K562 (cell line): ENCODE measurements around the gene ACTG2. TPM values are rescaled to one million over a fixed set of nuclear protein-coding genes. Genes with fewer than 3 reads are reported as not detected.

ENCODE experiments used
- ATAC-seq: fragments of 200-7000 bp; cut with Tn5 transposase; 3 replicates; pipeline ENCODE4 v1.9.1; 2020; ENCODE audit warnings: moderate library complexity
- BruUV-seq: library from RNA; stranded (reverse); fragments of 400-500 nt; replicated peaks from 2 replicates; lab custom pipeline; 2021; lab: Mats Ljungman, UMichigan
- CTCF ChIA-PET: fragments of 300-600 bp; formaldehyde crosslinking; extraction: SDS; loops from one replicate; lab custom pipeline; 2021; ENCODE audit warnings: low intra/inter-chr PET ratio; lab: Yijun Ruan, JAX
- POLR2A ChIA-PET: fragments of 300-600, 350-650 bp; sonication (Branson Sonifier 250); formaldehyde crosslinking; extraction: SDS; loops from one replicate; lab custom pipeline; 2021; ENCODE audit warnings: antibody characterized with exemption, inconsistent platforms; lab: Yijun Ruan, JAX
- DNase-seq, 4 experiments: peaks; one replicate each; pipeline versions ENCODE4 v3.0.0 to v3.0.0-alpha.2; 2011 to 2018; ENCODE audit warnings: low spot score in 3 of 4, mixed read lengths in 3 of 4; ENCODE audit errors: extremely low read depth in 1 of 4
- FAIRE-seq: peaks from 2 replicates; lab custom pipeline; 2011; peaks lifted over from hg19 to GRCh38; lab: Jason Lieb, UNC
- H2AFZ ChIP-seq: 2 replicates; pipeline ENCODE4 v1.6.0; 2011; ENCODE audit warnings: low read depth, low read length, control low read depth, inconsistent platforms
- H3K27ac ChIP-seq: fragments of 200-600 bp; 3 replicates; pipeline ENCODE4 v1.8.0; 2011; ENCODE audit warnings: low read depth, mild to moderate bottlenecking, control low read depth, inconsistent platforms, low read length, moderate library complexity, mixed read lengths; ENCODE audit errors: extremely low read depth
- H3K27me3 ChIP-seq, 2 experiments: fragments of 300-600 bp in 1 of 2; 2 replicates in 1 of 2; 3 replicates in 1 of 2; pipeline versions ENCODE4 v1.6.0 to v1.8.0; 2011; ENCODE audit warnings: inconsistent platforms in 2 of 2, low read length in 2 of 2, mild to moderate bottlenecking in 1 of 2, mixed read lengths in 1 of 2, moderate library complexity in 1 of 2; ENCODE audit not compliant: control insufficient read depth in 2 of 2, insufficient read depth in 2 of 2
- H3K36me3 ChIP-seq: fragments of 300-600 bp; 3 replicates; pipeline ENCODE4 v1.8.0; 2011; ENCODE audit warnings: mild to moderate bottlenecking, low read length, inconsistent platforms; ENCODE audit not compliant: control insufficient read depth, insufficient read depth
- H3K4me1 ChIP-seq, 2 experiments: fragments of 200-600 bp in 1 of 2; replicated peaks in 1 of 2; 2 replicates in 1 of 2; 3 replicates in 1 of 2; pipeline versions ENCODE4 v1.5.1 to v1.8.0; 2011; ENCODE audit warnings: inconsistent platforms in 2 of 2, low read length in 2 of 2, mild to moderate bottlenecking in 1 of 2, mixed read lengths in 1 of 2, moderate library complexity in 1 of 2; ENCODE audit not compliant: control insufficient read depth in 2 of 2, insufficient read depth in 2 of 2
- H3K4me2 ChIP-seq: 2 replicates; pipeline ENCODE4 v1.6.1; 2011; ENCODE audit warnings: low read length, control low read depth, inconsistent platforms, mixed read lengths; ENCODE audit not compliant: insufficient read depth
- H3K4me3 ChIP-seq: fragments of 200-600 bp; sonication (generic), shearing (Covaris generic); 2 replicates; pipeline ENCODE4 v1.5.1; 2016; ENCODE audit warnings: control low read depth, inconsistent platforms
- H3K79me2 ChIP-seq: fragments of 200-600 bp; 3 replicates; pipeline ENCODE4 v1.8.0; 2011; ENCODE audit warnings: low read length, inconsistent platforms; ENCODE audit not compliant: control insufficient read depth, insufficient read depth
- H3K9ac ChIP-seq, 2 experiments: 2 replicates each; pipeline versions ENCODE4 v1.6.0 to v1.6.1; 2011; ENCODE audit warnings: low read depth in 2 of 2, low read length in 2 of 2, control low read depth in 1 of 2, inconsistent platforms in 1 of 2, mild to moderate bottlenecking in 1 of 2, mixed read lengths in 1 of 2; ENCODE audit not compliant: insufficient read depth in 1 of 2
- H3K9me1 ChIP-seq: one replicate; pipeline ENCODE4 v1.6.0; 2011; ENCODE audit warnings: inconsistent platforms, mild to moderate bottlenecking, low read length, moderate library complexity; ENCODE audit not compliant: control insufficient read depth, insufficient read depth
- H3K9me3 ChIP-seq: replicated peaks from 2 replicates; pipeline ENCODE4 v1.5.1; 2011; ENCODE audit warnings: low read depth, low read length, inconsistent platforms; ENCODE audit not compliant: control insufficient read depth, insufficient read depth
- H4K20me1 ChIP-seq: replicated peaks from 2 replicates; pipeline ENCODE4 v1.6.1; 2011; ENCODE audit warnings: low read length, inconsistent platforms, mixed read lengths; ENCODE audit not compliant: control insufficient read depth, insufficient read depth
- CAMTA2 ChIP-seq: fragments of 250-450 bp; sonication (Bioruptor Pico); conservative IDR thresholded peaks from 2 replicates; pipeline ENCODE4 v1.5.1; 2022
- GATA2 ChIP-seq: sonication (generic); formaldehyde crosslinking; IDR thresholded peaks from 2 replicates; pipeline ENCODE4 v1.4.0; 2020; ENCODE audit warnings: mild to moderate bottlenecking, missing genetic modification reagents
- KLF13 ChIP-seq: fragments of 450-650 bp; IDR thresholded peaks from 2 replicates; pipeline ENCODE4 v1.6.1; 2016; ENCODE audit warnings: missing genetic modification characterization, low read depth, mild to moderate bottlenecking, missing compliant biosample characterization, moderate library complexity, borderline replicate concordance
- MCM2 ChIP-seq: fragments of 450-650 bp; IDR thresholded peaks from 2 replicates; pipeline ENCODE4 v1.6.1; 2017; ENCODE audit warnings: low read depth, mild to moderate bottlenecking
- NFIX ChIP-seq: fragments of 250-450 bp; sonication (Bioruptor Pico); IDR thresholded peaks from 2 replicates; pipeline ENCODE4 v1.4.0; 2020; ENCODE audit warnings: low read depth, mild to moderate bottlenecking, moderate library complexity
- RFX5 ChIP-seq: IDR thresholded peaks from 2 replicates; pipeline ENCODE4 v1.6.1; 2011; ENCODE audit warnings: low read depth, mild to moderate bottlenecking, improper control_type of control experiment, low read length
- RFX7 ChIP-seq: fragments of 250-450 bp; sonication (Bioruptor Pico); IDR thresholded peaks from 2 replicates; pipeline ENCODE4 v1.5.1; 2021; ENCODE audit warnings: mild to moderate bottlenecking
- SMARCA4 ChIP-seq: fragments of 450-650 bp; IDR thresholded peaks from 2 replicates; pipeline ENCODE4 v1.6.1; 2016
- SNIP1 ChIP-seq: fragments of 450-650 bp; IDR thresholded peaks from 2 replicates; pipeline ENCODE4 v1.7.1; 2017; ENCODE audit warnings: low read depth, mild to moderate bottlenecking
- TAF9B ChIP-seq: fragments of 450-650 bp; IDR thresholded peaks from 2 replicates; pipeline ENCODE4 v1.6.1; 2018; ENCODE audit warnings: mild to moderate bottlenecking; ENCODE audit not compliant: partially characterized antibody
- U2AF2 ChIP-seq: fragments of 200-400 bp; formaldehyde crosslinking; optimal IDR thresholded peaks from 2 replicates; pipeline ENCODE3; 2017; ENCODE audit warnings: low read depth, mild to moderate bottlenecking, low read length
- ZFP36 ChIP-seq: fragments of 150-350 bp; IDR thresholded peaks from 2 replicates; pipeline ENCODE4 v1.6.1; 2018; ENCODE audit warnings: low read length, low read depth; ENCODE audit not compliant: partially characterized antibody
- ZNF77 ChIP-seq: fragments of 250-450 bp; sonication (Bioruptor Pico); IDR thresholded peaks from 2 replicates; pipeline ENCODE4 v1.5.0; 2020
- WGBS: fragments of 100-300 bp; shearing (Covaris generic); methylation state at CpG from one replicate; pipeline ENCODE4 v1.1.6; 2016; ENCODE audit warnings: low coverage, mixed read lengths; ENCODE audit not compliant: insufficient coverage; ENCODE audit errors: missing lambda C conversion rate; 5-methylcytosine and 5-hydroxymethylcytosine counted together
- in situ Hi-C: fragments of 300-500 bp; cut with MboI; formaldehyde crosslinking; loops from 4 replicates; pipeline ENCODE4 v1.15.0; 2018; ENCODE audit warnings: inconsistent platforms, mixed read lengths
- intact Hi-C: fragments of 100-400 bp; cut with micrococcal nuclease; formaldehyde crosslinking; loops from 2 replicates; pipeline ENCODE4 v1.14.2; 2022
- polyA plus RNA-seq, 8 experiments: library from polyadenylated mRNA; depleted of rRNA in 4 of 8; stranded (reverse) in 5 of 8; unstranded in 3 of 8; fragments of >200 nt; fragmentation: Nextera tagmentation in 2 of 8; fragmentation: Illumina TruSeq in 1 of 8; extraction: Ambion mirVana in 2 of 8; extraction: Trizol in 1 of 8; gene quantifications; 2 replicates each; pipeline versions ENCODE4 v1.2.1 to v1.2.3, GENCODE V29; 2011 to 2014; ENCODE audit warnings: inconsistent platforms in 1 of 8, missing spikeins in 1 of 8
- total RNA-seq, 7 experiments: library from RNA; depleted of rRNA in 6 of 7; stranded (reverse); fragments of >200 nt in 6 of 7; fragmentation: Illumina TruSeq in 2 of 7; extraction: Trizol in 2 of 7; gene quantifications; 2 replicates each; pipeline versions ENCODE4 v1.2.1 to v1.2.3, GENCODE V29; 2011 to 2021; ENCODE audit warnings: low replicate concordance in 1 of 7
- TF ChIP-seq, protein P1 (sequence below): sonication (generic); formaldehyde crosslinking; IDR thresholded peaks from 2 replicates; pipeline ENCODE4 v1.8.0; 2023; ENCODE audit warnings: mild to moderate bottlenecking, missing genetic modification reagents
- TF ChIP-seq, protein P2 (sequence below): IDR thresholded peaks from 2 replicates; pipeline ENCODE4 v1.6.1; 2011; ENCODE audit warnings: borderline replicate concordance, low read depth, mild to moderate bottlenecking, moderate library complexity, low read length; ENCODE audit not compliant: insufficient read depth, poor library complexity, severe bottlenecking

Gene ACTG2
- total and polyA plus RNA-seq, 9 of the 15 experiments (the other 6 are each of a cell fraction or from before 2014, with no cell fraction given), result 0.06 to 0.60 TPM; not detected in 7

DNA sequence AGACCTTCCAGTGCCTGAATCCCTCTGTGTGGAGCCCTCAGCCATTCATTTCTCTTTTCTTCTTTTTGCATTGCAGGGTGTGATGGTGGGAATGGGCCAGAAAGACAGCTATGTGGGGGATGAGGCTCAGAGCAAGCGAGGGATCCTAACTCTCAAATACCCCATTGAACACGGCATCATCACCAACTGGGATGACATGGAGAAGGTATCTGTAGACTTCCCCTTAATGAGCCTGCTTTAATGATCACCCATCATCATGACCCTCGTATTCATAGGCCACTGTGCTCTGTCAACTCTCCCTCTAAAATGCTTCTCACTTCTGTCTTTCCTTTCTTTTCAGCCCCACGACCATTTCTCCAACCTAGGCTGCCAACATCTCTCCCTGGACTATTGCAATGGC lies 9.5 kb downstream of the ACTG2 start:
- ATAC-seq (no peak), FAIRE-seq (no peak), DNase-seq (no peak)
- no peak overlapping the region; the same call in 1 of the 2 replicates for H3K4me2 ChIP-seq
- H2AFZ ChIP-seq, result no peak overlapping the region; the same call in 1 of the 2 replicates
- in situ Hi-C loops, result no loop called here
- no peak overlapping the region for H3K9ac ChIP-seq
- ChIA-PET CTCF (no interaction called here), POLR2A (interaction anchor here (0.7 kb wide), 1 partner anchor 305 kb away, joined by 3 read pairs; no protein-coding TSS in a partner anchor)
- no peaks in the 10 kb centered on the region; a peak in 1 of 5 replicates for H3K27me3 ChIP-seq
- H3K4me3 ChIP-seq, result no peak overlapping the region
- intact Hi-C loops, result no loop called here
- no peaks in the 10 kb centered on the region for H3K4me1 ChIP-seq
- H3K27ac ChIP-seq, result no peak overlapping the region
- H4K20me1 ChIP-seq, result no peaks in the 10 kb centered on the region
- 2% methylated on average over 4 of the region's 4 CpGs for WGBS
- no TSS peak for BruUV-seq
- H3K79me2 ChIP-seq, result no peaks in the 10 kb centered on the region
- TF ChIP-seq SNIP1 (no peak), MCM2 (no peak), CAMTA2 (CRISPR knock-in tag) (no peak), GATA2 (CRISPR knock-in tag) (no peak), SMARCA4 (no peak), RFX5 (no peak), KLF13 (tag) (no peak), ZFP36 (no peak), U2AF2 (no peak), NFIX (CRISPR knock-in tag) (no peak), TAF9B (no peak), ZNF77 (CRISPR knock-in tag) (no peak), RFX7 (CRISPR knock-in tag) (no peak)
- TF ChIP-seq, protein P1, sequence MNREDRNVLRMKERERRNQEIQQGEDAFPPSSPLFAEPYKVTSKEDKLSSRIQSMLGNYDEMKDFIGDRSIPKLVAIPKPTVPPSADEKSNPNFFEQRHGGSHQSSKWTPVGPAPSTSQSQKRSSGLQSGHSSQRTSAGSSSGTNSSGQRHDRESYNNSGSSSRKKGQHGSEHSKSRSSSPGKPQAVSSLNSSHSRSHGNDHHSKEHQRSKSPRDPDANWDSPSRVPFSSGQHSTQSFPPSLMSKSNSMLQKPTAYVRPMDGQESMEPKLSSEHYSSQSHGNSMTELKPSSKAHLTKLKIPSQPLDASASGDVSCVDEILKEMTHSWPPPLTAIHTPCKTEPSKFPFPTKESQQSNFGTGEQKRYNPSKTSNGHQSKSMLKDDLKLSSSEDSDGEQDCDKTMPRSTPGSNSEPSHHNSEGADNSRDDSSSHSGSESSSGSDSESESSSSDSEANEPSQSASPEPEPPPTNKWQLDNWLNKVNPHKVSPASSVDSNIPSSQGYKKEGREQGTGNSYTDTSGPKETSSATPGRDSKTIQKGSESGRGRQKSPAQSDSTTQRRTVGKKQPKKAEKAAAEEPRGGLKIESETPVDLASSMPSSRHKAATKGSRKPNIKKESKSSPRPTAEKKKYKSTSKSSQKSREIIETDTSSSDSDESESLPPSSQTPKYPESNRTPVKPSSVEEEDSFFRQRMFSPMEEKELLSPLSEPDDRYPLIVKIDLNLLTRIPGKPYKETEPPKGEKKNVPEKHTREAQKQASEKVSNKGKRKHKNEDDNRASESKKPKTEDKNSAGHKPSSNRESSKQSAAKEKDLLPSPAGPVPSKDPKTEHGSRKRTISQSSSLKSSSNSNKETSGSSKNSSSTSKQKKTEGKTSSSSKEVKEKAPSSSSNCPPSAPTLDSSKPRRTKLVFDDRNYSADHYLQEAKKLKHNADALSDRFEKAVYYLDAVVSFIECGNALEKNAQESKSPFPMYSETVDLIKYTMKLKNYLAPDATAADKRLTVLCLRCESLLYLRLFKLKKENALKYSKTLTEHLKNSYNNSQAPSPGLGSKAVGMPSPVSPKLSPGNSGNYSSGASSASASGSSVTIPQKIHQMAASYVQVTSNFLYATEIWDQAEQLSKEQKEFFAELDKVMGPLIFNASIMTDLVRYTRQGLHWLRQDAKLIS (CRISPR knock-in tag), result no peak
- TF ChIP-seq, protein P2, sequence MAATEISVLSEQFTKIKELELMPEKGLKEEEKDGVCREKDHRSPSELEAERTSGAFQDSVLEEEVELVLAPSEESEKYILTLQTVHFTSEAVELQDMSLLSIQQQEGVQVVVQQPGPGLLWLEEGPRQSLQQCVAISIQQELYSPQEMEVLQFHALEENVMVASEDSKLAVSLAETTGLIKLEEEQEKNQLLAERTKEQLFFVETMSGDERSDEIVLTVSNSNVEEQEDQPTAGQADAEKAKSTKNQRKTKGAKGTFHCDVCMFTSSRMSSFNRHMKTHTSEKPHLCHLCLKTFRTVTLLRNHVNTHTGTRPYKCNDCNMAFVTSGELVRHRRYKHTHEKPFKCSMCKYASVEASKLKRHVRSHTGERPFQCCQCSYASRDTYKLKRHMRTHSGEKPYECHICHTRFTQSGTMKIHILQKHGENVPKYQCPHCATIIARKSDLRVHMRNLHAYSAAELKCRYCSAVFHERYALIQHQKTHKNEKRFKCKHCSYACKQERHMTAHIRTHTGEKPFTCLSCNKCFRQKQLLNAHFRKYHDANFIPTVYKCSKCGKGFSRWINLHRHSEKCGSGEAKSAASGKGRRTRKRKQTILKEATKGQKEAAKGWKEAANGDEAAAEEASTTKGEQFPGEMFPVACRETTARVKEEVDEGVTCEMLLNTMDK, result no peak
- H3K9me1 ChIP-seq, result no peaks in the 10 kb centered on the region
- no peaks in the 10 kb centered on the region for H3K36me3 ChIP-seq
- no peaks in the 10 kb centered on the region for H3K9me3 ChIP-seq
